Measurements from ENCODE around the gene AMH.

DNA sequence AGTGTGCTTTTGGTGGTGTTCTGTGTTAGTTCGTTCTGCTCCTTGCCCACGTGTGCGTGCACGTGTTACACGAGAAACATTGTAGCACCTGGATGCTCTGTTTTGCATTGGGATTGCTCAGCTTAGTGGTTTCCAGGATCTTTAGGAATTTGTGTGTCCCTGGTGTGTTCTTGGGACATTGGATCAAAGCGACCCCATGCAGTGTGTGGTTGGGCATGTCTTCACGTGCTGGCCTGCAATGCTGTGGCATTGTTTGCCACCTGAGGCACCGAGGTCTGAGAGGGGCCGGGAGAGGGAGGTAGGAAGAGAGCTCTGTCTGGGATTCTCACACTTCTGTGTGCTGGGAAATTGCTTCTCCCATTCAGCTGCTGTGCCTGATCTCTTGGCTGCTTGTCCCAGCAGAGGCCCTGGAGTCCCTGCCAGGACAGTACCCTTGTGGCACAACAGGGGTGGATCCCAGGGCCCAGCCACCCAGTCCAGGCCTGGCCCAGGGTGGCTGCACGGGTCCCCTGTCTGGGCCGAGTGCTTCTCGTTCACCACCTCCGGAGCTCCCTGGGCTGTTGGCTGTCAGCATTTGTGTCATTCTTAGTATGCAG, 24.3 kb upstream of the AMH start:
- TF ChIP-seq POLR2AphosphoS5 (IDR thresholded peaks at IDR 0.05; ENCODE audit: low read depth, low read length) (no peak), TAF1 (IDR thresholded peaks at IDR 0.05; ENCODE audit: borderline replicate concordance, insufficient read depth, low read length) (no peak), SIN3A (IDR thresholded peaks at IDR 0.05; ENCODE audit: borderline replicate concordance, insufficient read depth, low read length) (no peak)
- TF ChIP-seq, protein P1, sequence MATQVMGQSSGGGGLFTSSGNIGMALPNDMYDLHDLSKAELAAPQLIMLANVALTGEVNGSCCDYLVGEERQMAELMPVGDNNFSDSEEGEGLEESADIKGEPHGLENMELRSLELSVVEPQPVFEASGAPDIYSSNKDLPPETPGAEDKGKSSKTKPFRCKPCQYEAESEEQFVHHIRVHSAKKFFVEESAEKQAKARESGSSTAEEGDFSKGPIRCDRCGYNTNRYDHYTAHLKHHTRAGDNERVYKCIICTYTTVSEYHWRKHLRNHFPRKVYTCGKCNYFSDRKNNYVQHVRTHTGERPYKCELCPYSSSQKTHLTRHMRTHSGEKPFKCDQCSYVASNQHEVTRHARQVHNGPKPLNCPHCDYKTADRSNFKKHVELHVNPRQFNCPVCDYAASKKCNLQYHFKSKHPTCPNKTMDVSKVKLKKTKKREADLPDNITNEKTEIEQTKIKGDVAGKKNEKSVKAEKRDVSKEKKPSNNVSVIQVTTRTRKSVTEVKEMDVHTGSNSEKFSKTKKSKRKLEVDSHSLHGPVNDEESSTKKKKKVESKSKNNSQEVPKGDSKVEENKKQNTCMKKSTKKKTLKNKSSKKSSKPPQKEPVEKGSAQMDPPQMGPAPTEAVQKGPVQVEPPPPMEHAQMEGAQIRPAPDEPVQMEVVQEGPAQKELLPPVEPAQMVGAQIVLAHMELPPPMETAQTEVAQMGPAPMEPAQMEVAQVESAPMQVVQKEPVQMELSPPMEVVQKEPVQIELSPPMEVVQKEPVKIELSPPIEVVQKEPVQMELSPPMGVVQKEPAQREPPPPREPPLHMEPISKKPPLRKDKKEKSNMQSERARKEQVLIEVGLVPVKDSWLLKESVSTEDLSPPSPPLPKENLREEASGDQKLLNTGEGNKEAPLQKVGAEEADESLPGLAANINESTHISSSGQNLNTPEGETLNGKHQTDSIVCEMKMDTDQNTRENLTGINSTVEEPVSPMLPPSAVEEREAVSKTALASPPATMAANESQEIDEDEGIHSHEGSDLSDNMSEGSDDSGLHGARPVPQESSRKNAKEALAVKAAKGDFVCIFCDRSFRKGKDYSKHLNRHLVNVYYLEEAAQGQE (IDR thresholded peaks at IDR 0.05; ENCODE audit: insufficient read depth in 1 of 2, low read depth in 2 of 2, low read length in 2 of 2): no peak
